Fibroblast of pulmonary artery (primary cell): ENCODE results near the gene DCLK1.
A peak's percentile ranks its signal among the peaks of the same experiment; 100 is the strongest.

ENCODE experiments used
- DNase-seq: peaks from one replicate; pipeline ENCODE4 v3.0.0-alpha.2; 2010; ENCODE audit warnings: low read depth
- H3K4me3 ChIP-seq: replicated peaks from 2 replicates; pipeline ENCODE4 v1.5.1; 2011; ENCODE audit warnings: low read depth, mild to moderate bottlenecking, control low read depth, low read length, moderate library complexity
- TF ChIP-seq, protein P1 (sequence below): IDR thresholded peaks from 2 replicates; pipeline ENCODE4 v1.5.1; 2011; ENCODE audit warnings: mild to moderate bottlenecking, control low read depth, low read length, inconsistent platforms; ENCODE audit errors: missing control alignments

The DCLK1 gene

DNA sequence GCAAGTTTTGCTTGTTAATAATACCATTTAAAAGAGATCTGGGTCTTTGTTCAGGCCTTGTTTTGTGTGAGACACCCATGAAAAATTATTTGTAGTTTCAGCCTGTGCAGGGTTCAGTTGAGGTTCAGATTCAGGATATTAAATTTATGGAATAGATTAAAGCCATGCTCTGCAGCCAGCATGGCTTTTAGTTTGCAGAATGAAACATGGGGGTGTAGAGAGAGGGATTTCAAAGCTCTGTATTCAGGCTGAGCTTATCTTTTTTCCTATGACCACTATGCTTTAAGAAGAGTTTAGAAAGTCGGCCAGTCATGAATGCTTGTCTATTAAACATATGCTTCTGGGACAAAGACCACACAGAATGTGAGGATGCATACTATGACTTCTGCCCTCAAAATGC is 73.6 kb downstream of the DCLK1 start:
- H3K4me3 ChIP-seq = no peak overlapping the region
- TF ChIP-seq, protein P1, sequence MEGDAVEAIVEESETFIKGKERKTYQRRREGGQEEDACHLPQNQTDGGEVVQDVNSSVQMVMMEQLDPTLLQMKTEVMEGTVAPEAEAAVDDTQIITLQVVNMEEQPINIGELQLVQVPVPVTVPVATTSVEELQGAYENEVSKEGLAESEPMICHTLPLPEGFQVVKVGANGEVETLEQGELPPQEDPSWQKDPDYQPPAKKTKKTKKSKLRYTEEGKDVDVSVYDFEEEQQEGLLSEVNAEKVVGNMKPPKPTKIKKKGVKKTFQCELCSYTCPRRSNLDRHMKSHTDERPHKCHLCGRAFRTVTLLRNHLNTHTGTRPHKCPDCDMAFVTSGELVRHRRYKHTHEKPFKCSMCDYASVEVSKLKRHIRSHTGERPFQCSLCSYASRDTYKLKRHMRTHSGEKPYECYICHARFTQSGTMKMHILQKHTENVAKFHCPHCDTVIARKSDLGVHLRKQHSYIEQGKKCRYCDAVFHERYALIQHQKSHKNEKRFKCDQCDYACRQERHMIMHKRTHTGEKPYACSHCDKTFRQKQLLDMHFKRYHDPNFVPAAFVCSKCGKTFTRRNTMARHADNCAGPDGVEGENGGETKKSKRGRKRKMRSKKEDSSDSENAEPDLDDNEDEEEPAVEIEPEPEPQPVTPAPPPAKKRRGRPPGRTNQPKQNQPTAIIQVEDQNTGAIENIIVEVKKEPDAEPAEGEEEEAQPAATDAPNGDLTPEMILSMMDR = no peak
- no peak for DNase-seq

DNA sequence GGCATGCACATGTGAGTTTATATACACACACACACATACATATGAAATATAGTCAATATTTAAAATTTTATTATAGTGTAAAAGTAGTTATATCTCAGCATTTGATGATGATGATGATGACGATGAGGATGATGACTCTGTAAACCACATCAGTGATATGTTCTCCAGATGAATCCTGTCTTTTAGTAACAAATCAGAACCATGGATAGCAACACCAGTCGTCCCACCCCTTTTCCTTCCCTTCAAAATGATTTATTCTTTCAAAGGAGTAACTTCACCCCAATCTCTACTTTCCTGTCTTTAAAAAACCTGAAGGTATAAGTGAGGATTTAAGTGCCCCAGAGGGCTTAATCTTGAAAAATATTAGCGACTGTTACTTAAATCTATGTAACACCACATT is 74.1 kb downstream of the DCLK1 start:
- TF ChIP-seq, protein P1 = no peak

DNA sequence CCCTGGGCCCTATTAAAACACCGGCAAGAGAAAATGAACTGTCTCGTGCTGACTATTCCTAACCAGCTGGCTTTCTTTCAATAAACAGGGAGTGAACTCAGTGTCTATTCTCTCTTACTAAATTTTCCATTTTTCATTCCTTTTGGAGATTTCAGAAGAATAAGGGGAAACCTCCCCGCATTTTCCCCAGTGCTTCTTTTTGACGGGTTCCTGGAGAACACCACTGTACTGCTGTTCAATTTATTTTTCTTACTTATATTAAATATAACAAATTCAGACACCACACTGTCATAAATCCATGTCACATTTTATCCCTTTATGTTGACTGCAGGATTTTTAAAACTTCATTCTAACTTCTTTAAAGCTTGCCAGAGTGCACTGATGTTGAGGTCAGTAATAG is 75.8 kb downstream of the DCLK1 start:
- no peak for DNase-seq
- TF ChIP-seq, protein P1 = no peak

More for the DNA sequence above, 74.1 kb downstream of the DCLK1 start:
- peak; percentile 22 for DNase-seq
- no peak overlapping the region for H3K4me3 ChIP-seq

DNA sequence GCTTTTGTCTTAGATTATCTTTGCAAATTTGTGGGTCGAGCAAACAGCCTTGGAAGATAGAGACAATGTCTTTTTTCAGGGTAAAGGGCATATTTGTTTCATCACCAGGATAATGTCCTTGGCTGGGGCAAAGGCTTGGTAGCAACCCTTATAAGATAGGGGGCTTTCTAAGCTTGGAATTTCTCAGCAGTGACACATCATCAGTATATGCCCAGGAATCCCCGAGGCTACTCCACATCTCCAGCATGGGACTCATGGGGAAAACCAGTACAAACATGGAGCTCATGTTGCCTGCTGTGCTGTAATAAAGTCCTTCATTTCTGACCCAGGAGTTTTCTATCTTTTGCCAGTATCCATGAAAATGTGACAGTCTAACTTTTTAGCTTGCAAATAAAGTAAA is 77.1 kb downstream of the DCLK1 start:
- TF ChIP-seq, protein P1 = no peak
- H3K4me3 ChIP-seq = no peak overlapping the region
- no peak for DNase-seq

More for the DNA sequence above, 75.8 kb downstream of the DCLK1 start:
- no peak overlapping the region for H3K4me3 ChIP-seq

DNA sequence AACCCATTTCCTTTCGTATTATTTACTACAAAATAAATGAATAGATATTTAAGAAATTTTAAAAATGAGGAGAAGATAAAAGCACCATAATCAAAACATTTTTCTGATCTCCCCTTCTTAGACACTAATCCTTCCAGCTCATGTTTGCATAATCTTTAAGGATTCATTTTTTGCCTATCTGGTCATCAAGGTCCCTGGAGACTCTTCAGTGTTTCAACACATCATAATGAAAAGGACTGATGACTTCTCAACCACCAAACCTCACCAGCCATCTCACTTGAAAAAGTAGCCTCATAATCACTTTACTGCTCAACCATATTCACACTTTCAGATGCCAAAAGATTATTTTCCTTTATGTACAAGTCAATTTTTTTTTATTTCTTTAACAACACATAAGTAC is 80.1 kb downstream of the DCLK1 start:
- DNase-seq = no peak
- H3K4me3 ChIP-seq = no peak overlapping the region

DNA sequence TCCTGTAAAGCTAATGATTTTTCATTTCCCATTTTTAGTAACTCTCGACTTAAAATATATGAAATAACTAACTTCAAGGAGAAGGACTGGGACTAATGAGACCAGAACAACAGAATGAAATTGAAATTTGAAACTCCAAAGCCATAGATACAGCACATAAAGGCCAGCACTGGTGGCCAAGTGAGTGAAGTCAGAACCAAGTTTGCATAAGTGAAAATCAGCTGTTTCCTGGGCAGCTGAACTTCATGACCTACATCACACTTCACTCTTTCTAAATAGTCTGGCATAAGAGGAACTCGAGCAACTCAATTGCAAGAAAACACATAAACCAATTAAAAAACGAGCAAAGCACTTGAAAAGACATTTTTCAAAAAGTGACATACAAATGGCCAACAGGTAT is 84.5 kb downstream of the DCLK1 start:
- TF ChIP-seq, protein P1 = no peak
- DNase-seq = no peak

More for the DNA sequence above, 80.1 kb downstream of the DCLK1 start:
- TF ChIP-seq, protein P1 = no peak

DNA sequence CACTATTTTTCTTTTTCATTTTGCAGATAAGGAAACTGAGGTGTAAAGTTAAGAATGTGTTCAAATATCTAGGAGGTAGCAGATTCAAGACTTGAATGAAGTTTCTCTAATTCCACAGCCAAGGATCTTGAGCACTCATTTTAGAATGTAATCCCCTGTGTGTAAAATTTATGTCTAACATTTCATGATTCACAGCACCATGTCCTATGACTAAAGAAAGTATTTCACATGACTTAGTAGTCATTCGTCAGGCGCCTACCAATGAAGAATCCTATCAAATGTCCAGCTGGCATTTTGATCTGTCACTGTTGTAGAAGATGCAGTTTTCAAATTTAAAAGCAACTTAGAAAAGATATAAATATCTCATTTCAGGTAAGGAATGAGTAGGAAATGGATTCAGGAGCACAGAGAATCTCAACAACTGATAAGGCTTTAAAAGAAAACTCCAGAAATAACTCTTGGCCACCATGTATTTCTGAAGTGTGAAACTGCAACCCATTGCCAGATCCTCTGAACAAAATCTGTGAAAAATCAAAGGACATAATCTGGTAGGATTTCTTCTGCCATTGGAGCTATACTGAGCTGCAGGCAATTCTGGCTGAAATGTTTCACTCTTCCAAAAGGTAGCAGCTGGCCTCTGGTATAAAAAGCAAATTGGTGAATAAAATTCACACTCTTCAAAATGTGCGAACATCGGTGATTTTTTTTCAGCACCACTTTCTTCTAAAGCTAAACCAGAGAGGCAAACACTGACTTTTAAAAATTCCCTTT is 92.2 kb downstream of the DCLK1 start:
- TF ChIP-seq, protein P1 = no peak
- DNase-seq = peak; percentile 32
- H3K4me3 ChIP-seq = no peak overlapping the region

More for the DNA sequence above, 84.5 kb downstream of the DCLK1 start:
- no peak overlapping the region for H3K4me3 ChIP-seq
